Measurements from ENCODE around the gene GRB7. TPM values are rescaled to one million over a fixed set of nuclear protein-coding genes. Genes with fewer than 3 reads are reported as not detected.

The GRB7 gene
- total and polyA plus RNA-seq, 2 of the 4 experiments (the other 2 are of a cell fraction), result 0.18 to 0.36 TPM

DNA sequence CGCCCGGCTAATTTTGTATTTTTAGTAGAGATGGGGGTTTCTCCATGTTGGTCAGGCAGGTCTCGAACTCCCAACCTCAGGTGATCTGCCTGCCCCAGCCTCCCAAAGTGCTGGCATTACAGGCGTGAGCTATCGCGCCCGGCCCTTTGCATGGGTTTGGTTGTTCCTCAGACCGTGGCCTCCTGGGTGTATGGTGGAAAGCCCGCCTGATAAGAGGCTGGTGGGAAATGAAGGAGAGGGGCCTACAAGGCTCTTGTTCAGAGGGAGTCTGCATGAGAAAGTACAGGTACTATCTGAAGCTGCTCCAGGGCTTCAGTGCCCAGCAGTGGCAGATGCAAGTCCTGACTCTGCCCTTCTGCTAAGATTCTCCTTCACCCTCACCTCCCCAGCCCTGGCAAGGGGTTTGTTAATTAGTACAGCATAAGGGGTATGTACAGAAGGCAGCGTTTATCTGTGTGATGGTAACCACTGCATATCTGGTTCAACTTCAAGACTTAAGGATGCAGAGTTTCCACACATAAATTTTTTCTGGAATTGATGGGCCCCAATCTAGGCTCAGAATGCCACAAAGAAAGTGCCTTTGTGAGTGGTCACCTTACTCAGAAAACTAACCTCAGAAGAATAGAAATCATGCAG lies 24.2 kb downstream of the GRB7 start:
- Histone ChIP-seq H3K18ac (ENCODE audit: low read depth, low read length) (no peak overlapping the region), H4K5ac (ENCODE audit: low read depth, low read length) (no peak overlapping the region), H3K9ac (ENCODE audit: low read depth, low read length) (no peak overlapping the region), H2BK5ac (ENCODE audit: low read depth, low read length, poor library complexity, severe bottlenecking) (no peak overlapping the region), H3K79me1 (ENCODE audit: low read depth in 1 of 2, low read length in 2 of 2) (no peaks in the 10 kb centered on the region), H2AK5ac (ENCODE audit: low read depth, low read length) (no peak overlapping the region), H3K4me3 (ENCODE audit: insufficient read depth, low read depth, low read length) (no peak overlapping the region), H3K4ac (ENCODE audit: low read depth, low read length) (no peak overlapping the region), H2AFZ (replicated peaks; ENCODE audit: low read length, poor library complexity) (no peak overlapping the region), H2BK15ac (ENCODE audit: low read depth, low read length) (no peak overlapping the region), H2BK20ac (ENCODE audit: low read depth, low read length) (no peak overlapping the region), H3K27ac (ENCODE audit: insufficient read depth, low read length) (no peak overlapping the region), H3K14ac (replicated peaks; ENCODE audit: low read depth, low read length) (no peak overlapping the region), H3K4me2 (ENCODE audit: low read depth, low read length) (no peak overlapping the region), H4K91ac (ENCODE audit: insufficient read depth, low read depth, low read length) (no peak overlapping the region), H3K23ac (ENCODE audit: low read depth, low read length) (no peak overlapping the region), H3K56ac (ENCODE audit: extremely low read depth, insufficient read depth, low read length) (no peak overlapping the region), H3K27me3 (ENCODE audit: control insufficient read depth, insufficient read depth, low read length) (peaks cover 43% of the 10 kb centered on the region), H2AK9ac (replicated peaks; ENCODE audit: low read depth, low read length, poor library complexity) (no peak overlapping the region), H3K4me1 (ENCODE audit: control insufficient read depth, insufficient read depth, low read length) (no peaks in the 10 kb centered on the region), H4K8ac (ENCODE audit: low read depth in 2 of 2, low read length in 2 of 2) (no peak overlapping the region), H3K9me1 (ENCODE audit: insufficient read depth, low read length) (no peaks in the 10 kb centered on the region), H3K9me3 (ENCODE audit: control insufficient read depth, insufficient read depth, low read length) (peaks cover 7% of the 10 kb centered on the region), H4K20me1 (ENCODE audit: insufficient read depth, low read length) (no peaks in the 10 kb centered on the region), H3K36me3 (ENCODE audit: control insufficient read depth, insufficient read depth, low read length) (no peaks in the 10 kb centered on the region), H2BK120ac (ENCODE audit: low read depth, low read length) (no peak overlapping the region)
- intact Hi-C loops (cut with micrococcal nuclease) (no loop called here), dilution Hi-C loops (cut with HindIII; ENCODE audit: low sequenced_read_pairs, unreplicated experiment) (no loop called here), in situ Hi-C loops (cut with MboI; ENCODE audit: low sequenced_read_pairs) (no loop called here)
- no peak for ATAC-seq (ENCODE audit: low read depth)
- POLR2A ChIA-PET (ENCODE audit: unreplicated experiment), result no interaction called here
- DNase-seq, result no peak
- CTCF ChIA-PET, result no interaction called here
- no TSS peak for BruUV-seq (replicated peaks)
- 90% methylated on average over 4 of the region's 10 CpGs; no CpG with 5 or more reads in 1 of the 2 experiments for WGBS, 2 experiments (ENCODE audit: extremely low coverage in 2 of 2, insufficient read length in 1 of 2)
- no peak for TF ChIP-seq NFE2L2 (IDR thresholded peaks at IDR 0.05; ENCODE audit: low read depth, low read length)
- TF ChIP-seq CHD1 (IDR thresholded peaks at IDR 0.05; ENCODE audit: low read depth, low read length), result no peak
- TF ChIP-seq, protein P1, sequence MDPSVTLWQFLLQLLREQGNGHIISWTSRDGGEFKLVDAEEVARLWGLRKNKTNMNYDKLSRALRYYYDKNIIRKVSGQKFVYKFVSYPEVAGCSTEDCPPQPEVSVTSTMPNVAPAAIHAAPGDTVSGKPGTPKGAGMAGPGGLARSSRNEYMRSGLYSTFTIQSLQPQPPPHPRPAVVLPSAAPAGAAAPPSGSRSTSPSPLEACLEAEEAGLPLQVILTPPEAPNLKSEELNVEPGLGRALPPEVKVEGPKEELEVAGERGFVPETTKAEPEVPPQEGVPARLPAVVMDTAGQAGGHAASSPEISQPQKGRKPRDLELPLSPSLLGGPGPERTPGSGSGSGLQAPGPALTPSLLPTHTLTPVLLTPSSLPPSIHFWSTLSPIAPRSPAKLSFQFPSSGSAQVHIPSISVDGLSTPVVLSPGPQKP (IDR thresholded peaks at IDR 0.05; ENCODE audit: borderline replicate concordance, low read depth, low read length), result no peak
- TF ChIP-seq SMC3 (IDR thresholded peaks at IDR 0.05; ENCODE audit: low read depth, low read length), result no peak
- TF ChIP-seq RCOR1 (IDR thresholded peaks at IDR 0.05; ENCODE audit: insufficient replicate concordance, low read length), result no peak
- TF ChIP-seq MAFK (IDR thresholded peaks at IDR 0.05; ENCODE audit: low read depth, low read length), result no peak
- TF ChIP-seq, protein P2, sequence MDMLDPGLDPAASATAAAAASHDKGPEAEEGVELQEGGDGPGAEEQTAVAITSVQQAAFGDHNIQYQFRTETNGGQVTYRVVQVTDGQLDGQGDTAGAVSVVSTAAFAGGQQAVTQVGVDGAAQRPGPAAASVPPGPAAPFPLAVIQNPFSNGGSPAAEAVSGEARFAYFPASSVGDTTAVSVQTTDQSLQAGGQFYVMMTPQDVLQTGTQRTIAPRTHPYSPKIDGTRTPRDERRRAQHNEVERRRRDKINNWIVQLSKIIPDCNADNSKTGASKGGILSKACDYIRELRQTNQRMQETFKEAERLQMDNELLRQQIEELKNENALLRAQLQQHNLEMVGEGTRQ (IDR thresholded peaks at IDR 0.05; ENCODE audit: low read depth, low read length), result no peak
- no peak for TF ChIP-seq MXI1 (IDR thresholded peaks at IDR 0.05; ENCODE audit: borderline replicate concordance, low read depth, low read length)
- no peak for TF ChIP-seq POLR2A (IDR thresholded peaks at IDR 0.05; ENCODE audit: low read depth, low read length)
- TF ChIP-seq RAD21 (IDR thresholded peaks at IDR 0.05; ENCODE audit: low read length), result no peak
- no peak for TF ChIP-seq MAZ (IDR thresholded peaks at IDR 0.05; ENCODE audit: borderline replicate concordance, low read depth, low read length)
- no peak for TF ChIP-seq FOS (IDR thresholded peaks at IDR 0.05; ENCODE audit: low read depth, low read length)
- no peak for TF ChIP-seq BHLHE40 (IDR thresholded peaks at IDR 0.05; ENCODE audit: low read depth, low read length)

All from IMR-90 (cell line).